ENCODE results near the gene GFRA4.

DNA sequence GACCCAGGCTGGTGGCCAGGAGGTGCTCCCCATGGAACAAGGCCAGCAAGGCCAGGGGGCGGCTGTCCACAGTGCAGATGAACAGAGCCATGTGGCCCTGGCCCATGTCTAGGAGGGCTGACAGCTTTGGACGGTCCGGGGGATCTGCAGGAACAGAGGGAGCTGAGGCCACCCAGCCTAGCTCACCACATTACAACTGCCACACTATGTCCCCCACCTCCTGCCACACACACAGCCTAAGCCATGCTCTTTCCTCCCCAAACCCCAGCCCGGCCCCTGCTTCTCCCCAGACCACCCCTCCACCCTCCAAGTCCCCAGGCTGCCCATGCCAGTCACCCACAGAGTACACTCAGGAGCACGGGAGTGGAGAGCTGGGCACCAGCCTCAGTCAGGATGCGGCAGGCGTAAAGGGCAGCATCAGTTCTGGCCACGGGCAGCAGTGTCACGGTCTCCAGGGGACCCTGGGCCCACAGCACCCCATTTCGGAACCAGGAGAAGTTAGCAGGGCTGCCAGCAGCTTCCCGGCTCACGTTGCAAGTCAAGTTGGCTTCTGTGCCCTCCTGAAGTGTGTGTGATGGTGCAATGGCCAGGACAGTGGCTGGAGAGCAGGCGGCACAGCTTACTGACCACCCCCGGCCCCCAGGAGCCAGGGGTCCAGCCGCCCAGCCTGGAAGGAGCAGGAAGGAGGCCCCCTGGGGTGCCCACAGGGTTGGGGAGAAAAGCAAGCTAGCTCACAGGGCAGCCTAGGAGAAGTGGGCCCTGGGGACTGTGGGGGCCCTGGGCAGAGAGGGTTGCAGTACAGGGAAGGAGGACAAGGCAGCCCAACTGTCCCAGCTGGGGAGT is 33.8 kb upstream of the GFRA4 start:
- TF ChIP-seq, protein P1, sequence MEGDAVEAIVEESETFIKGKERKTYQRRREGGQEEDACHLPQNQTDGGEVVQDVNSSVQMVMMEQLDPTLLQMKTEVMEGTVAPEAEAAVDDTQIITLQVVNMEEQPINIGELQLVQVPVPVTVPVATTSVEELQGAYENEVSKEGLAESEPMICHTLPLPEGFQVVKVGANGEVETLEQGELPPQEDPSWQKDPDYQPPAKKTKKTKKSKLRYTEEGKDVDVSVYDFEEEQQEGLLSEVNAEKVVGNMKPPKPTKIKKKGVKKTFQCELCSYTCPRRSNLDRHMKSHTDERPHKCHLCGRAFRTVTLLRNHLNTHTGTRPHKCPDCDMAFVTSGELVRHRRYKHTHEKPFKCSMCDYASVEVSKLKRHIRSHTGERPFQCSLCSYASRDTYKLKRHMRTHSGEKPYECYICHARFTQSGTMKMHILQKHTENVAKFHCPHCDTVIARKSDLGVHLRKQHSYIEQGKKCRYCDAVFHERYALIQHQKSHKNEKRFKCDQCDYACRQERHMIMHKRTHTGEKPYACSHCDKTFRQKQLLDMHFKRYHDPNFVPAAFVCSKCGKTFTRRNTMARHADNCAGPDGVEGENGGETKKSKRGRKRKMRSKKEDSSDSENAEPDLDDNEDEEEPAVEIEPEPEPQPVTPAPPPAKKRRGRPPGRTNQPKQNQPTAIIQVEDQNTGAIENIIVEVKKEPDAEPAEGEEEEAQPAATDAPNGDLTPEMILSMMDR (IDR thresholded peaks at IDR 0.05), result no peak
- TF ChIP-seq EZH2 (IDR thresholded peaks at IDR 0.05; ENCODE audit: borderline replicate concordance, insufficient read depth, low read depth, low read length, poor library complexity, severe bottlenecking), result no peak

All from B cell (primary cell).